Fibroblast of villous mesenchyme (primary cell): ENCODE results near the gene UTS2. TPM values are rescaled to one million over a fixed set of nuclear protein-coding genes. Genes with fewer than 3 reads are reported as not detected.
A peak's percentile ranks its signal among the peaks of the same experiment; 100 is the strongest.

ENCODE experiments used
- DNase-seq: peaks from one replicate; pipeline ENCODE4 v3.0.0-alpha.2; 2010; ENCODE audit warnings: low read depth
- H3K4me3 ChIP-seq: 2 replicates; pipeline ENCODE4 v1.5.1; 2011; ENCODE audit warnings: low read depth, mild to moderate bottlenecking, low read length
- total RNA-seq: library from RNA; depleted of rRNA; stranded (reverse); fragments of >200 nt; gene quantifications from 2 replicates; pipeline ENCODE4 v1.2.3, GENCODE V29; 2012
- TF ChIP-seq, protein P1 (sequence below): IDR thresholded peaks from 2 replicates; pipeline ENCODE4 v1.5.1; 2012; ENCODE audit warnings: low read depth, mild to moderate bottlenecking, low read length; ENCODE audit not compliant: insufficient read depth

The UTS2 gene
- total RNA-seq, 1 donor: not detected

GRCh38 chr1:7890853-7891252 is 38.0 kb upstream of the UTS2 start:
- H3K4me3 ChIP-seq: no peak overlapping the region
- TF ChIP-seq, protein P1, sequence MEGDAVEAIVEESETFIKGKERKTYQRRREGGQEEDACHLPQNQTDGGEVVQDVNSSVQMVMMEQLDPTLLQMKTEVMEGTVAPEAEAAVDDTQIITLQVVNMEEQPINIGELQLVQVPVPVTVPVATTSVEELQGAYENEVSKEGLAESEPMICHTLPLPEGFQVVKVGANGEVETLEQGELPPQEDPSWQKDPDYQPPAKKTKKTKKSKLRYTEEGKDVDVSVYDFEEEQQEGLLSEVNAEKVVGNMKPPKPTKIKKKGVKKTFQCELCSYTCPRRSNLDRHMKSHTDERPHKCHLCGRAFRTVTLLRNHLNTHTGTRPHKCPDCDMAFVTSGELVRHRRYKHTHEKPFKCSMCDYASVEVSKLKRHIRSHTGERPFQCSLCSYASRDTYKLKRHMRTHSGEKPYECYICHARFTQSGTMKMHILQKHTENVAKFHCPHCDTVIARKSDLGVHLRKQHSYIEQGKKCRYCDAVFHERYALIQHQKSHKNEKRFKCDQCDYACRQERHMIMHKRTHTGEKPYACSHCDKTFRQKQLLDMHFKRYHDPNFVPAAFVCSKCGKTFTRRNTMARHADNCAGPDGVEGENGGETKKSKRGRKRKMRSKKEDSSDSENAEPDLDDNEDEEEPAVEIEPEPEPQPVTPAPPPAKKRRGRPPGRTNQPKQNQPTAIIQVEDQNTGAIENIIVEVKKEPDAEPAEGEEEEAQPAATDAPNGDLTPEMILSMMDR: no peak
- no peak for DNase-seq

DNA sequence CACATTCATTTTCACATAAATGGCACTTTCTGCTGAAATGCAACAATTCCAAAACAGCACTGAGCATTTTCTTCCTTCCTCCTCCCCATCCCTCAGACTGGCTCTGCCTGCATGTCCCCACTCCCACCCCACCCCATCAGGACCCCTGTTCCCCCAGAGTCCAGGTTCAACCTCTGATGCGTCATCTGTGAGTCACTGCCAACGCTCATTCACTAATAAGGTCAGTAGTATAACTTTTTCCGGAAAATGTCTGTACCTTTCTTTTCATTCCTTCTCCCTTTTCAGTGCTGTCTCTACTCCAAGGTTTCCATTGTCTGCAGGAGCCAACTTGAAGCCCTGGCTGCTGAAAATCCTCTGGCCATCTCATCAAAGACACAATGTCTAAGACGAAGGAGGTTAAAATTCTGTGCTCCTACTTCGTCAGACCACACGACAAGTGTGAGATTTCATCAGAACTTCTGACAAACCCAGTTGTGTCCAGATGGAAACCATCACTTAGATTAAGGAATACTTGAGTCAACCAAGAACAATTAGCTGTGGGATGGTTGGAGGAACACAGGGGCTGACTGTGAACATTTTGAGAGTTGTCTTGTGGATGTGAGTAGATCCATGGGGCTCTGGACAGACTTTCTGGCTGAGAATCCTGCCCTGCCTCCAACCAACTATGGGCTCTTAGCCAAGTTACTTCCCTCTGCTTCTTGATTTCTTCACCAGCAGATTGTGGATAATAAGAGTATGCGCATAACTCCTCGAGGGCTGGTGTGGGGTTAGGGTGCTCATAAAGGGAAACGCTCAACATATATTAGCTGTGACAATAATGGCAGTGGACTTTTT is 35.6 kb upstream of the UTS2 start:
- H3K4me3 ChIP-seq: no peak overlapping the region
- DNase-seq: peak; percentile 12
- TF ChIP-seq, protein P1: no peak

DNA sequence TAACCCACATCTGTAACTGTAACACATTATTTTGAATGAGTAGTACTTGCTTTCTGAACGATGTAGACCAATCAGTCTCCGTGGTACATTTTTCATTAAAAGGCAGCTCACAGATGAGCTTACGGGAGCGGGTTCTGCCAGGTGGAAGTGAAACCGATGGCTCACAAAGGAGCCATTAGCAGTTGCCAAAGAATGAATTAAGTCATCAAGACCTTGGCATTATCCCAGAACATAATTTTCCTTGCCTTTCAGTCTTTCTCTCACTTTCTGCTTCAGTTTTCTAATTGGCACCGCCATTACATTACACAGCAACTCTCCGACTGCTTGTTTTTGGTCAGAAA is 33.5 kb upstream of the UTS2 start:
- no peak for DNase-seq
- H3K4me3 ChIP-seq: no peak overlapping the region
- TF ChIP-seq, protein P1: no peak

- TF ChIP-seq, protein P1: no peak
- no peak for DNase-seq
- H3K4me3 ChIP-seq: no peak overlapping the region
Measured at GRCh38 chr1:7885513-7886404, 32.9 kb upstream of the UTS2 start.

DNA sequence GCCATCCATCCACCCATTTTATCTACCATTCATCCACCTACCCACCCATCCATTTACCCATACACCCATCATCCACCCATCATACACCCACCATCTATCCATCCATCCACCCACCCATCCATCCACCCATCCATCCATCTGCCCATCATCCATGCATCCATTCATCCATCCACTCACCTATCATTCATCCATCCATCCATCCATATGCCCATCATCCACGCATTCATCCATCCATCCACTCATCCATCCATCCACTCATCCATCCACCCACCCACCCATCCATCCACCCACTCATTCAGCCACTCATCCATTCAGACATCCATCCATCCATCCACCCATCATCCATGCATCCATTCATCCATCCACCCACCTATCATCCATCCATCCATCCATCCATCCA is 31.9 kb upstream of the UTS2 start:
- no peak overlapping the region for H3K4me3 ChIP-seq
- TF ChIP-seq, protein P1: no peak
- no peak for DNase-seq

DNA sequence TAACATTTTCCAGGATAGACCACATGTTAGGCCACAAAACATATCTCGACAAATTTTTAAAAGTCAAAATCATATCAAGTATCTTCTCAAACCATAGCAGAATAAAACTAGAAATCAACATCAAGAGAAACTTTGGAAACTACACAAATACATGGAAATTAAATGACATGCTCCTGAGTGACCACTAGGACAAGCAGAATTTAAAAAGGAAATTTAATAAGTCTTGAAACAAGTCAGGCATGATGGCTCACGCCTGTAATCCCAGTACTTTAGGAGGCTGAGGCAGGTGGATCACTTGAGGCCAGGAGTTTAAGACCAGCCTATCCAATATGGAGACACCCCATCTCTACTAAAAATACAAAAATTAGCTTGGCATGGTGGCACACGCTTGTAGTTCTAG is 26.4 kb upstream of the UTS2 start:
- H3K4me3 ChIP-seq: no peak overlapping the region
- no peak for DNase-seq
- TF ChIP-seq, protein P1: no peak
